ENCODE results near the gene ITGAL.
"Not testable (repeated sequence)": the region's sequence is repeated elsewhere in the genome, so short reads cannot be mapped to it uniquely, and the experiment has no call there.

Gene ITGAL

GRCh38 chr16:30473231-30474073, 910 bp downstream of the ITGAL start:
- Mint-ChIP-seq H3K4me3 (peak overlapping the region; percentile 97), H3K36me3 (ENCODE audit: low read depth) (peaks cover 38% of the 10 kb centered on the region), H3K27ac (peak overlapping the region; percentile 93), H3K27me3 (no peaks in the 10 kb centered on the region), H3K9me3 (no peaks in the 10 kb centered on the region), H3K4me1 (peaks cover 79% of the 10 kb centered on the region)
- ATAC-seq (peak; percentile 50), DNase-seq (peak; percentile 79)

DNA sequence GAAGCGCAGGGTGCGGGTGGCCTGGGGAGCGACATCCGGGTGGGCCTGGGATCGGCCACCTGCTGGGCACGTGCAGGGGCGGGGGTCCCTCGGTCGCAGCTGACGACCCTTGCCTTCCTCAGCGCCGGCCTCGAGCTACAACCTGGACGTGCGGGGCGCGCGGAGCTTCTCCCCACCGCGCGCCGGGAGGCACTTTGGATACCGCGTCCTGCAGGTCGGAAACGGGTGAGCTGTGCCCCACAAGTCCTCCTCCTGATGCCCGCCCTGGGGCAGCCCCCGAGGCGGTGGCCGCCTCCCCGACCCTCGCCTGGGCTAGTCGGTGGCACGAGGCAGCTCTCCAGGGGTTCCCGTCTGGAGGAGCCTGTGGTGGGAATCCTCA, 1.5 kb downstream of the ITGAL start:
- DNase-seq (no peak), ATAC-seq (no peak)
- no peaks in the 10 kb centered on the region for H3K27me3 Mint-ChIP-seq
- peaks cover 42% of the 10 kb centered on the region for H3K36me3 Mint-ChIP-seq (ENCODE audit: low read depth)
- H3K4me1 Mint-ChIP-seq: peaks cover 81% of the 10 kb centered on the region
- peak overlapping the region; percentile 93 for H3K27ac Mint-ChIP-seq
- no peaks in the 10 kb centered on the region for H3K9me3 Mint-ChIP-seq
- peak overlapping the region; percentile 97 for H3K4me3 Mint-ChIP-seq

GRCh38 chr16:30474684-30475083, 2.1 kb downstream of the ITGAL start:
- no peaks in the 10 kb centered on the region for H3K9me3 Mint-ChIP-seq
- ATAC-seq: no peak
- H3K4me1 Mint-ChIP-seq: peaks cover 76% of the 10 kb centered on the region
- peak overlapping the region; percentile 73 for H3K27ac Mint-ChIP-seq
- peak overlapping the region; percentile 97 for H3K4me3 Mint-ChIP-seq
- H3K36me3 Mint-ChIP-seq (ENCODE audit: low read depth): peaks cover 45% of the 10 kb centered on the region
- H3K27me3 Mint-ChIP-seq: no peaks in the 10 kb centered on the region
- DNase-seq: no peak

- ATAC-seq (no peak), DNase-seq (no peak)
- Mint-ChIP-seq H3K4me3 (no peak overlapping the region), H3K36me3 (ENCODE audit: low read depth) (peaks cover 62% of the 10 kb centered on the region), H3K27me3 (no peaks in the 10 kb centered on the region), H3K4me1 (peaks cover 66% of the 10 kb centered on the region), H3K27ac (no peak overlapping the region), H3K9me3 (no peaks in the 10 kb centered on the region)
Observed at GRCh38 chr16:30476991-30477390, 4.4 kb downstream of the ITGAL start.

- peaks cover 62% of the 10 kb centered on the region for H3K4me1 Mint-ChIP-seq
- H3K36me3 Mint-ChIP-seq (ENCODE audit: low read depth): peaks cover 68% of the 10 kb centered on the region
- not testable (repeated sequence) for H3K9me3 Mint-ChIP-seq, H3K27me3 Mint-ChIP-seq, DNase-seq, H3K27ac Mint-ChIP-seq, H3K4me3 Mint-ChIP-seq, ATAC-seq
Observed at GRCh38 chr16:30477773-30478172, 5.2 kb downstream of the ITGAL start.

GRCh38 chr16:30478766-30479478, 6.4 kb downstream of the ITGAL start:
- ATAC-seq (no peak), DNase-seq (no peak)
- Mint-ChIP-seq H3K36me3 (ENCODE audit: low read depth) (peaks cover 69% of the 10 kb centered on the region), H3K4me1 (peaks cover 53% of the 10 kb centered on the region), H3K4me3 (no peak overlapping the region), H3K27me3 (no peaks in the 10 kb centered on the region), H3K9me3 (no peaks in the 10 kb centered on the region), H3K27ac (no peak overlapping the region)

GRCh38 chr16:30481381-30481780, 8.8 kb downstream of the ITGAL start:
- H3K4me3 Mint-ChIP-seq: no peak overlapping the region
- no peak for DNase-seq
- ATAC-seq: no peak
- no peaks in the 10 kb centered on the region for H3K9me3 Mint-ChIP-seq
- H3K4me1 Mint-ChIP-seq: peaks cover 36% of the 10 kb centered on the region
- H3K36me3 Mint-ChIP-seq (ENCODE audit: low read depth): peaks cover 63% of the 10 kb centered on the region
- no peak overlapping the region for H3K27ac Mint-ChIP-seq
- no peaks in the 10 kb centered on the region for H3K27me3 Mint-ChIP-seq

DNA sequence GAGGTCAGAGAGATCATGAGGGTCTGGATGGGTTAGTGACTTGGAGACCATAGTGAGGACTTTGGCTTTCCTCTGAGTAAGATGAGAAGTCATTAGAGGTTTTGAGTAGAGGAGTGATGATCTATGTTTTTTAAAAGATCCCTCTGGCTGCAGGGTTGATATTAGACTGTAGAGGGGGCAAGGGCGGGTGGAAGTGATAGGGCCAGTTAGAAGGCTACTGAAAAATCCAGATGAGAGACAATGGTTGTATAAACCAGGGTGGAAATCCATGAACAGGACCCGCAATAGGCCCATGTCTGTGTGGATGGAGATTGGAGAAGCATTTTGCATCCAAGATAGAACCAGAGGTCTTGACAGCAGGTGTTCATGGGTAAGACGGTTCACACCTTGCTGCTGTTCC, 9.8 kb downstream of the ITGAL start:
- Mint-ChIP-seq H3K36me3 (ENCODE audit: low read depth) (peaks cover 59% of the 10 kb centered on the region), H3K27me3 (no peaks in the 10 kb centered on the region), H3K4me1 (peaks cover 32% of the 10 kb centered on the region), H3K27ac (peak overlapping the region; percentile 57), H3K9me3 (no peaks in the 10 kb centered on the region), H3K4me3 (no peak overlapping the region)
- no peak for DNase-seq
- peak; percentile 39 for ATAC-seq

DNA sequence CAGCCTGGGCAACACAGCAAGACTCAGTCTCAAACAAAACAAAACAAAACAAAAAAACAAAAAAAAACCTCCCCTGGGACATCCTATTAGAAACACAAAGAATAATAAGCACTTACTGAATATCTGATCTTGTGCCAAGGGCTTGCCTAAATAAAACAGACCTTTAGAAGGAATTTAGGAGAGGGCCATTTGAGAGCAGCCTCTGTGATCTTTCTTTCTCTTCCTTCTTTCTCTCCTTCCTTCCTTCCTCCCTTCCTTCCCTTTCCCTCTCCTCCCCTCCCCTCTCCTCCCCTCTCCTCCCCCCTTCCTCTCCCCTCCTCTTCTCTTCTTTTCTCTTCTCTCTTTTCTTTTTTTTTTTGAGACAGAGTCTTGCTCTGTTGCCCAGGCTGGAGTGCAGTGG, 12.3 kb downstream of the ITGAL start:
- Mint-ChIP-seq H3K9me3 (no peaks in the 10 kb centered on the region), H3K36me3 (ENCODE audit: low read depth) (peaks cover 62% of the 10 kb centered on the region), H3K27me3 (no peaks in the 10 kb centered on the region), H3K4me1 (peaks cover 40% of the 10 kb centered on the region), H3K4me3 (no peak overlapping the region), H3K27ac (no peak overlapping the region)
- DNase-seq: no peak
- no peak for ATAC-seq

GRCh38 chr16:30485818-30486436, 13.4 kb downstream of the ITGAL start:
- H3K4me1 Mint-ChIP-seq: peaks cover 38% of the 10 kb centered on the region

GRCh38 chr16:30488764-30489605, 16.4 kb downstream of the ITGAL start:
- Mint-ChIP-seq H3K36me3 (ENCODE audit: low read depth) (peaks cover 53% of the 10 kb centered on the region), H3K27ac (no peak overlapping the region)

More at GRCh38 chr16:30485818-30486436, 13.4 kb downstream of the ITGAL start:
- Mint-ChIP-seq H3K27ac (no peak overlapping the region), H3K36me3 (ENCODE audit: low read depth) (peaks cover 62% of the 10 kb centered on the region), H3K27me3 (no peaks in the 10 kb centered on the region), H3K9me3 (no peaks in the 10 kb centered on the region), H3K4me3 (no peak overlapping the region)
- DNase-seq (no peak), ATAC-seq (no peak)

DNA sequence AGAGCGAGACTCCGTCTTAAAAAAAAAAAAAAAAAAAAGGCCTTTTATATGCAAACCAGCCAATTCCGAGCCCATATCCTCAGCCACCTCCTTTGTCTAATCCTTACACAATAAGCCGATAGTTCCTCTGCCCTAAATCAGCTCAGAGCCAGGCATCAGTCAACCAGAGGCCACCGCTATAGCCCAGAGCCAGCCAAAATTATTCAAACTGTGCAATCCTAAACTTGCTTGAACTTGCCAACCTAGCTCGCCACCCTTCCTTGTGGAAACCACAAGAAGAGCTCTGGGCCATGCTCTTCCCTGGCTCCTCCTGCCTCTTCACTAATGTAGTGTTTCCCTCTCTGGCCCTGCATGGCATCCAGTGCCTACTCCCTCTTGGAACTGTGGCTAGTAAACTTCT, 17.7 kb downstream of the ITGAL start:
- peaks cover 45% of the 10 kb centered on the region for H3K4me1 Mint-ChIP-seq
- H3K4me3 Mint-ChIP-seq: no peak overlapping the region
- ATAC-seq (no peak), DNase-seq (no peak)
- H3K9me3 Mint-ChIP-seq: no peaks in the 10 kb centered on the region
- peaks cover 55% of the 10 kb centered on the region for H3K36me3 Mint-ChIP-seq (ENCODE audit: low read depth)
- H3K27ac Mint-ChIP-seq: peak overlapping the region; percentile 13
- no peaks in the 10 kb centered on the region for H3K27me3 Mint-ChIP-seq

More at GRCh38 chr16:30488764-30489605, 16.4 kb downstream of the ITGAL start:
- Mint-ChIP-seq H3K4me3 (no peak overlapping the region), H3K27me3 (no peaks in the 10 kb centered on the region), H3K4me1 (peaks cover 41% of the 10 kb centered on the region), H3K9me3 (no peaks in the 10 kb centered on the region)
- DNase-seq (no peak), ATAC-seq (no peak)

DNA sequence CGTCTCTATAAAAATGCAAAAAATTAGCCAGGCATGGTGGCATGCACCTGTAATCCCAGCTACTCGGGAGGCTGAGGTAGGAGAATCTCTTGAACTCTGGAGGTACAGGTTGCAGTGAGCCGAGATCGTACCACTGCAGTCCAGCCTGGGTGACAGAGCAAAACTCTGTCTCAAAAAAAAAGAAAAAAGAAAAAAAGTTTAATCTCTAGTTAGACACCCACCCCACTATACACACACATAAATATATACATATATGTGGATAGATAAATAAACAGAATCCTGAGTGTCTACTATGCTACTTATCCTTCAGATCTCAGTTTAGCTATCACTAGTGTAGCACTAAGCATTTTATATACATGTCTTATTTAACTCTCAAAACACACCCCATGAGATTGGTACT, 18.7 kb downstream of the ITGAL start:
- Mint-ChIP-seq H3K27me3 (no peaks in the 10 kb centered on the region), H3K4me1 (peaks cover 41% of the 10 kb centered on the region), H3K4me3 (no peak overlapping the region), H3K9me3 (no peaks in the 10 kb centered on the region), H3K27ac (peak overlapping the region; percentile 74), H3K36me3 (ENCODE audit: low read depth) (peaks cover 53% of the 10 kb centered on the region)
- no peak for DNase-seq
- no peak for ATAC-seq

DNA sequence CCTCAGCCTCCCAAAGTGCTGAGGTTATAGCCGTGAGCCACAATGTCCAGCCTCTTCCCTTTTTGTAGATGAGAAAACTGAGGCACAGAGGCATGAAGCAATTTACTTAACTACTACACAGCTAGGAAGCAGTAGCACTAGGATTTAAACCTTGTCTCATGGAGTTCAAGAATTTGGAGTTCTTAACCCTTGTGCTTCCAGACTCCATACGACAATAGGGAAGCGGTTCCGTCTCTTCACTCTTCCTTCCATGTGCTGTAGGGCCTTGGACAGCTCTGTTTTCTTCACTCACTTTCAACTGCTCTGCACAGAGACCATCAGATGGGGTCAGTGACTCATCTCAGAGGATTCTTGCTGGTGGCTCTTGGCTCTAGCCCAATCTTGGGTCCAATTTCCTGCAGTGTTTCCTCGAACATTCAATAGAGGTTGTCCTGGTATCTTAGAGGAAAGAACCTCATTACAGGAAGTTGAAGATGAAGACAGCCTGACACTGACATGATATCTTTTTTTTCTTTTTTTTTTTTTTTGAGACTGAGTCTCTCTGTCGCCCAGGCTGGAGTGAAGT, 19.3 kb downstream of the ITGAL start:
- peaks cover 51% of the 10 kb centered on the region for H3K36me3 Mint-ChIP-seq (ENCODE audit: low read depth)
- no peak overlapping the region for H3K4me3 Mint-ChIP-seq
- no peaks in the 10 kb centered on the region for H3K27me3 Mint-ChIP-seq
- ATAC-seq (no peak), DNase-seq (no peak)
- H3K9me3 Mint-ChIP-seq: no peaks in the 10 kb centered on the region
- H3K4me1 Mint-ChIP-seq: peaks cover 39% of the 10 kb centered on the region
- peak overlapping the region; percentile 74 for H3K27ac Mint-ChIP-seq
